PC-3 (cell line): ENCODE results near the gene ACOT8. TPM values are rescaled to one million over a fixed set of nuclear protein-coding genes. Genes with fewer than 3 reads are reported as not detected.

Experiments
- ATAC-seq: fragments of 200-7000 bp; cut with Tn5 transposase; 2 replicates; pipeline ENCODE4 v1.9.1; 2020; ENCODE audit warnings: mild to moderate bottlenecking, moderate library complexity
- BruUV-seq: library from RNA; stranded (reverse); fragments of 400-500 nt; replicated peaks from 2 replicates; lab custom pipeline; 2021; lab: Mats Ljungman, UMichigan
- CTCF ChIA-PET: fragments of 300-600 bp; sonication (Branson Sonifier 250); formaldehyde crosslinking; loops from one replicate; lab custom pipeline; 2022; ENCODE audit warnings: antibody characterized with exemption; lab: Charles Lee
- POLR2A ChIA-PET: fragments of 300-600 bp; sonication (Branson Sonifier 250); formaldehyde crosslinking; loops from one replicate; lab custom pipeline; 2022; ENCODE audit warnings: antibody characterized with exemption; ENCODE audit not compliant: unreplicated experiment; lab: Charles Lee
- DNase-seq: peaks from one replicate; pipeline ENCODE4 v3.0.0-alpha.2; 2015
- H2AFZ ChIP-seq: fragments of 300-600 bp; sonication (generic); 2 replicates; pipeline ENCODE4 v1.6.0; 2016; ENCODE audit warnings: antibody characterized with exemption, low read length
- H3F3A ChIP-seq: fragments of 300-600 bp; sonication (generic); one replicate; pipeline ENCODE4 v1.6.0; 2017; ENCODE audit warnings: antibody characterized with exemption, low read length, control low read depth, mild to moderate bottlenecking; ENCODE audit not compliant: unreplicated experiment
- H3K27ac ChIP-seq: fragments of 300-600 bp; sonication (generic); 2 replicates; pipeline ENCODE4 v1.5.1; 2016; ENCODE audit warnings: mild to moderate bottlenecking, low read length
- H3K27me3 ChIP-seq: fragments of 300-600 bp; sonication (generic); 2 replicates; pipeline ENCODE4 v1.6.1; 2016; ENCODE audit warnings: low read length, mixed read lengths
- H3K36me3 ChIP-seq: fragments of 300-600 bp; sonication (generic); 2 replicates; pipeline ENCODE4 v1.6.1; 2016; ENCODE audit warnings: low read depth, mixed run types, low read length, mixed read lengths
- H3K4me1 ChIP-seq: fragments of 300-600 bp; sonication (generic); 2 replicates; pipeline ENCODE4 v1.5.1; 2016; ENCODE audit warnings: low read length; ENCODE audit not compliant: insufficient read depth
- H3K4me2 ChIP-seq: fragments of 300-600 bp; sonication (generic); 2 replicates; pipeline ENCODE4 v1.6.0; 2016; ENCODE audit warnings: low read length
- H3K4me3 ChIP-seq: fragments of 300-600 bp; sonication (generic); 2 replicates; pipeline ENCODE4 v1.5.1; 2016; ENCODE audit warnings: mild to moderate bottlenecking, low read length, mixed read lengths
- H3K79me2 ChIP-seq: fragments of 300-600 bp; sonication (generic); 2 replicates; pipeline ENCODE4 v1.6.1; 2017; ENCODE audit warnings: low read length, mixed read lengths
- H3K9ac ChIP-seq: fragments of 300-600 bp; sonication (generic); 2 replicates; pipeline ENCODE4 v1.6.0; 2016; ENCODE audit warnings: mild to moderate bottlenecking, low read length
- H3K9me2 ChIP-seq: fragments of 300-600 bp; sonication (generic); replicated peaks from 2 replicates; pipeline ENCODE4 v1.6.1; 2016; ENCODE audit warnings: mixed run types, low read length, mixed read lengths
- H3K9me3 ChIP-seq: fragments of 300-600 bp; sonication (generic); 2 replicates; pipeline ENCODE4 v1.6.1; 2016; ENCODE audit warnings: low read length, mixed read lengths
- H4K20me1 ChIP-seq: fragments of 300-600 bp; sonication (generic); 2 replicates; pipeline ENCODE4 v1.6.1; 2016; ENCODE audit warnings: low read length, mixed read lengths
- EZH2 ChIP-seq: fragments of 300-600 bp; sonication (generic); IDR thresholded peaks from one replicate; pipeline ENCODE4 v1.6.1; 2017; ENCODE audit warnings: antibody characterized with exemption, mild to moderate bottlenecking, low read length; ENCODE audit not compliant: unreplicated experiment
- EZH2phosphoT487 ChIP-seq: fragments of 300-600 bp; sonication (generic); IDR thresholded peaks from 2 replicates; pipeline ENCODE4 v1.6.1; 2018; ENCODE audit warnings: mild to moderate bottlenecking, antibody characterized with exemption, low read length, borderline replicate concordance
- intact Hi-C: fragments of 100-400 bp; cut with micrococcal nuclease; formaldehyde crosslinking; loops from 2 replicates; pipeline ENCODE4 v1.9.0; 2023
- total RNA-seq: library from RNA; depleted of rRNA; stranded (reverse); fragments of >200 nt; gene quantifications from 2 replicates; pipeline ENCODE4 v1.2.3, GENCODE V29; 2014
- TF ChIP-seq, protein P1 (sequence below): fragments of 300-600 bp; sonication (generic); conservative IDR thresholded peaks from 2 replicates; pipeline ENCODE4 v1.5.1; 2017; ENCODE audit warnings: antibody characterized with exemption, low read depth, mild to moderate bottlenecking, low read length

ACOT8 gene
- total RNA-seq, 1 experiment from 2014 or later: 58.8 TPM

DNA sequence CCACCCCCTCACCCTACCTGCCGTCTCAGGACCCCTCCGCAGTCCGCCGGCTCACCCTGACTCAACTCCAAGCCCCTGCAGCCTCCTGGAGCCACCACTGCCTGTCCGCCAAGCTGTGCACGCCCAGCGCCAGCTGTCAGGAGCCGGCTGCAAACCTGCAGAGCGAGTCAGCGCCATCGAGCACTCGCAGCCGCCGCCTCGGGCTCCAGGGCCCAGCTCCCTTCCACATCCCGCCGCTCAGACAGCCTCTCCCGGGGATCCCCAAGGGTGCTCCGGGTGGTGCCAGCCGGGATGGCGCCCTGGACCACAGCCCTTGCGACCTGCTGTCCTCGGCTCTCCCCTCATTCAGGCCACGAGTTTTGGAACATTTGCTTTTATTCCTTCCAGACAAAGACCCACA lies 34.3 kb downstream of the ACOT8 start:
- ATAC-seq (peak; percentile 82), DNase-seq (peak; percentile 67)
- Histone ChIP-seq H3K4me1 (peaks cover 9% of the 10 kb centered on the region; the same call in 1 of the 2 replicates), H3K36me3 (no peaks in the 10 kb centered on the region), H3K9me2 (no peaks in the 10 kb centered on the region), H3F3A (no peaks in the 10 kb centered on the region), H3K4me2 (peak overlapping the region; percentile 86), H3K27me3 (no peaks in the 10 kb centered on the region), H4K20me1 (no peaks in the 10 kb centered on the region), H3K9ac (peak overlapping the region; percentile 9; the same call in 1 of the 2 replicates), H3K27ac (no peak overlapping the region), H2AFZ (peak overlapping the region; percentile 77), H3K9me3 (no peaks in the 10 kb centered on the region), H3K79me2 (no peaks in the 10 kb centered on the region), H3K4me3 (peak overlapping the region; percentile 60)
- POLR2A ChIA-PET: interaction anchor here (0.6 kb wide), 1 partner anchor 234 kb away, joined by 5 read pairs; no protein-coding TSS in a partner anchor
- no TSS peak for BruUV-seq
- no peak for TF ChIP-seq EZH2
- no peak for TF ChIP-seq EZH2phosphoT487
- intact Hi-C loops: no loop called here
- CTCF ChIA-PET: interaction anchor here (0.6 to 0.7 kb wide), 2 partner anchors 11 to 64 kb away, joined by 3 to 5 read pairs; no protein-coding TSS in a partner anchor

DNA sequence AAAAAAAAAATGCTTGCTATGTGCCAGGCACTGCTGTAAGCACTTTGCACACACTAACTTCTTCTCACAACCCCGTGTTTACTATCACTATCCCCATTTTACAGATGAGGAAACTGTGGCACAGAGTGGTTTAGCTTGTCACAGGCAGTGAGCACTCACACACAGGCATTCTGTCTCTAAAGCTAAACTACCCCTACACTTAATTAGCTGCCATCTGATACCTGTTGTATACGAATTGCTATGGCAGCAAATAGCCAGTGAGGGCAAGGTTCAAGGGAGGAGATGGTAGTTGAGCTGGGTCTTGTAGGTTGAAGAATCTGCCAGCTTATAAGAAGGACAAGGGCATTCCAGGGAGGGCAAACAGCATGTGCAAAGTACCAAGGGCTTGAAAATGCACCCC lies 35.2 kb downstream of the ACOT8 start:
- DNase-seq: no peak
- no peak for ATAC-seq

GRCh38 chr20:45819466-45819865 lies 37.7 kb downstream of the ACOT8 start:
- Histone ChIP-seq H3K9me3 (no peaks in the 10 kb centered on the region), H3K27me3 (no peaks in the 10 kb centered on the region), H3F3A (peaks cover 8% of the 10 kb centered on the region), H3K4me1 (peaks cover 32% of the 10 kb centered on the region; the same call in 1 of the 2 replicates), H3K36me3 (peaks cover 21% of the 10 kb centered on the region), H2AFZ (no peak overlapping the region), H3K9ac (no peak overlapping the region), H3K79me2 (peaks cover 14% of the 10 kb centered on the region), H3K9me2 (no peaks in the 10 kb centered on the region), H4K20me1 (peaks cover 11% of the 10 kb centered on the region; the same call in 1 of the 2 replicates), H3K4me2 (no peak overlapping the region), H3K27ac (no peak overlapping the region), H3K4me3 (no peak overlapping the region)
- no peak for DNase-seq
- no peak for TF ChIP-seq EZH2phosphoT487
- TF ChIP-seq, protein P1, sequence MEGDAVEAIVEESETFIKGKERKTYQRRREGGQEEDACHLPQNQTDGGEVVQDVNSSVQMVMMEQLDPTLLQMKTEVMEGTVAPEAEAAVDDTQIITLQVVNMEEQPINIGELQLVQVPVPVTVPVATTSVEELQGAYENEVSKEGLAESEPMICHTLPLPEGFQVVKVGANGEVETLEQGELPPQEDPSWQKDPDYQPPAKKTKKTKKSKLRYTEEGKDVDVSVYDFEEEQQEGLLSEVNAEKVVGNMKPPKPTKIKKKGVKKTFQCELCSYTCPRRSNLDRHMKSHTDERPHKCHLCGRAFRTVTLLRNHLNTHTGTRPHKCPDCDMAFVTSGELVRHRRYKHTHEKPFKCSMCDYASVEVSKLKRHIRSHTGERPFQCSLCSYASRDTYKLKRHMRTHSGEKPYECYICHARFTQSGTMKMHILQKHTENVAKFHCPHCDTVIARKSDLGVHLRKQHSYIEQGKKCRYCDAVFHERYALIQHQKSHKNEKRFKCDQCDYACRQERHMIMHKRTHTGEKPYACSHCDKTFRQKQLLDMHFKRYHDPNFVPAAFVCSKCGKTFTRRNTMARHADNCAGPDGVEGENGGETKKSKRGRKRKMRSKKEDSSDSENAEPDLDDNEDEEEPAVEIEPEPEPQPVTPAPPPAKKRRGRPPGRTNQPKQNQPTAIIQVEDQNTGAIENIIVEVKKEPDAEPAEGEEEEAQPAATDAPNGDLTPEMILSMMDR: no peak
- no peak for TF ChIP-seq EZH2
- intact Hi-C loops: loop anchor here (10.0 kb wide), 1 partner anchor 115 kb away; the partner anchor contains the start of gene PCIF1
- CTCF ChIA-PET: interaction anchor here (0.7 kb wide), 1 partner anchor 194 kb away, joined by 3 read pairs; no protein-coding TSS in a partner anchor
- no peak for ATAC-seq
- POLR2A ChIA-PET: no interaction called here
- BruUV-seq: no TSS peak

More for the DNA sequence above, 35.2 kb downstream of the ACOT8 start:
- H3K9me3 ChIP-seq: no peaks in the 10 kb centered on the region
- no peak overlapping the region for H2AFZ ChIP-seq
- intact Hi-C loops: no loop called here
- H3K4me2 ChIP-seq: no peak overlapping the region
- no peaks in the 10 kb centered on the region for H3K79me2 ChIP-seq
- ChIA-PET CTCF (interaction anchor here (0.6 to 1.2 kb wide), 2 partner anchors 23 to 42 kb away, joined by 3 to 5 read pairs; no protein-coding TSS in a partner anchor), POLR2A (no interaction called here)
- no peak overlapping the region for H3K9ac ChIP-seq
- H3F3A ChIP-seq: no peaks in the 10 kb centered on the region
- no peaks in the 10 kb centered on the region for H3K27me3 ChIP-seq
- peaks cover 1% of the 10 kb centered on the region for H3K36me3 ChIP-seq
- no peak for TF ChIP-seq EZH2phosphoT487
- TF ChIP-seq EZH2: no peak
- TF ChIP-seq, protein P1: no peak
- H3K27ac ChIP-seq: no peak overlapping the region
- H3K4me1 ChIP-seq: peaks cover 16% of the 10 kb centered on the region; the same call in 1 of the 2 replicates
- no peaks in the 10 kb centered on the region for H3K9me2 ChIP-seq
- H4K20me1 ChIP-seq: peaks cover 1% of the 10 kb centered on the region; the same call in 1 of the 2 replicates
- no peak overlapping the region for H3K4me3 ChIP-seq
- no TSS peak for BruUV-seq
